Endothelial cell of umbilical vein (primary cell): Measurements from ENCODE around the gene KCNIP1. TPM values are rescaled to one million over a fixed set of nuclear protein-coding genes. Genes with fewer than 3 reads are reported as not detected.

Experiments used
- BruUV-seq: library from RNA; stranded (reverse); fragments of 400-500 nt; replicated peaks from 2 replicates; lab custom pipeline; 2021; lab: Mats Ljungman, UMichigan
- CTCF ChIA-PET: fragments of 300-600, 350-600 bp; sonication (Branson Sonifier 250); formaldehyde crosslinking; loops from one replicate; lab custom pipeline; 2021; ENCODE audit warnings: antibody characterized with exemption, inconsistent platforms; lab: Charles Lee
- POLR2A ChIA-PET: fragments of 300-600, 350-600 bp; sonication (Branson Sonifier 250); formaldehyde crosslinking; loops from one replicate; lab custom pipeline; 2021; ENCODE audit warnings: antibody characterized with exemption, inconsistent platforms; lab: Charles Lee
- DNase-seq: peaks from one replicate; pipeline ENCODE4 v3.0.0-alpha.2; 2011; ENCODE audit warnings: low read depth, low spot score
- FAIRE-seq: peaks from 2 replicates; lab custom pipeline; 2011; peaks lifted over from hg19 to GRCh38; lab: Jason Lieb, UNC
- H2AFZ ChIP-seq: 2 replicates; pipeline ENCODE4 v1.6.0; 2012; ENCODE audit warnings: low read depth, low read length, control low read depth, inconsistent platforms
- H3K27ac ChIP-seq: 2 replicates; pipeline ENCODE4 v1.5.1; 2011; ENCODE audit warnings: low read depth, mild to moderate bottlenecking, control low read depth, low read length, moderate library complexity; ENCODE audit not compliant: insufficient read depth
- H3K27me3 ChIP-seq, 2 experiments: 2 replicates each; pipeline versions ENCODE4 v1.6.0 to v1.6.1; 2011; ENCODE audit warnings: low read length in 2 of 2, mixed read lengths in 1 of 2; ENCODE audit not compliant: control insufficient read depth in 2 of 2, insufficient read depth in 2 of 2
- H3K36me3 ChIP-seq, 2 experiments: 2 replicates in 1 of 2; 3 replicates in 1 of 2; pipeline ENCODE4 v1.5.1; 2011; ENCODE audit warnings: low read length in 2 of 2, mild to moderate bottlenecking in 1 of 2, moderate library complexity in 1 of 2; ENCODE audit not compliant: control insufficient read depth in 2 of 2, insufficient read depth in 2 of 2; ENCODE audit errors: extremely low read depth in 1 of 2
- H3K4me1 ChIP-seq: 3 replicates; pipeline ENCODE4 v1.5.1; 2011; ENCODE audit warnings: mild to moderate bottlenecking, low read length; ENCODE audit not compliant: control insufficient read depth, insufficient read depth; ENCODE audit errors: extremely low read depth
- H3K4me2 ChIP-seq: 2 replicates; pipeline ENCODE4 v1.6.1; 2011; ENCODE audit warnings: low read length, control low read depth, mixed read lengths; ENCODE audit not compliant: insufficient read depth
- H3K4me3 ChIP-seq, 3 experiments: fragments of 200-600 bp in 1 of 3; sonication (generic), shearing (Covaris generic) in 1 of 3; replicated peaks in 1 of 3; 2 replicates each; pipeline ENCODE4 v1.5.1; 2011 to 2016; ENCODE audit warnings: control low read depth in 3 of 3, low read length in 3 of 3, mild to moderate bottlenecking in 2 of 3, inconsistent platforms in 1 of 3, low read depth in 1 of 3, moderate library complexity in 1 of 3; ENCODE audit not compliant: insufficient read depth in 1 of 3
- H3K79me2 ChIP-seq: 2 replicates; pipeline ENCODE4 v1.6.0; 2012; ENCODE audit warnings: low read length, inconsistent platforms; ENCODE audit not compliant: control insufficient read depth, insufficient read depth
- H3K9ac ChIP-seq: replicated peaks from 2 replicates; pipeline ENCODE3; 2011; ENCODE audit warnings: low read length, control low read depth; ENCODE audit not compliant: insufficient read depth; ENCODE audit errors: extremely low read depth
- H3K9me1 ChIP-seq: replicated peaks from 3 replicates; pipeline ENCODE4 v1.6.0; 2011; ENCODE audit warnings: mild to moderate bottlenecking, low read length; ENCODE audit not compliant: control insufficient read depth, insufficient read depth; ENCODE audit errors: extremely low read depth
- H3K9me3 ChIP-seq: replicated peaks from 2 replicates; pipeline ENCODE4 v1.5.1; 2012; ENCODE audit warnings: low read length, inconsistent platforms; ENCODE audit not compliant: control insufficient read depth, insufficient read depth
- H4K20me1 ChIP-seq: replicated peaks from 2 replicates; pipeline ENCODE3; 2011; ENCODE audit warnings: mild to moderate bottlenecking, low read length; ENCODE audit not compliant: control insufficient read depth, insufficient read depth; ENCODE audit errors: extremely low read depth
- EZH2 ChIP-seq: IDR thresholded peaks from 2 replicates; pipeline ENCODE4 v1.6.1; 2012; ENCODE audit warnings: borderline replicate concordance, low read depth, mild to moderate bottlenecking, moderate library complexity, low read length, inconsistent platforms; ENCODE audit not compliant: severe bottlenecking
- FOS ChIP-seq: IDR thresholded peaks from 2 replicates; pipeline ENCODE4 v1.6.1; 2011; ENCODE audit warnings: mild to moderate bottlenecking, low read length, moderate library complexity, borderline replicate concordance; ENCODE audit not compliant: insufficient read depth
- GATA2 ChIP-seq: IDR thresholded peaks from 2 replicates; pipeline ENCODE4 v1.7.0; 2011; ENCODE audit warnings: low read depth, mild to moderate bottlenecking, moderate library complexity, mixed read lengths, low read length; ENCODE audit not compliant: insufficient read length, insufficient read depth
- JUN ChIP-seq: IDR thresholded peaks from 2 replicates; pipeline ENCODE4 v1.6.1; 2011; ENCODE audit warnings: borderline replicate concordance, low read depth; ENCODE audit not compliant: insufficient read length, insufficient read depth
- MYC ChIP-seq: IDR thresholded peaks from one replicate; pipeline ENCODE4 v1.6.1; 2011; ENCODE audit warnings: mild to moderate bottlenecking, low read depth, low read length
- POLR2A ChIP-seq: IDR thresholded peaks from 2 replicates; pipeline ENCODE4 v1.6.1; 2012; ENCODE audit warnings: low read depth, mild to moderate bottlenecking, control low read depth, low read length
- POLR2AphosphoS5 ChIP-seq: IDR thresholded peaks from 2 replicates; pipeline ENCODE4 v1.6.1; 2012; ENCODE audit warnings: low read depth, mild to moderate bottlenecking, control low read depth, low read length, moderate library complexity; ENCODE audit not compliant: insufficient read depth
- dilution Hi-C: fragments of 300-500 bp; cut with MboI; formaldehyde crosslinking; loops from one replicate; pipeline ENCODE4 v1.15.0; 2019; ENCODE audit warnings: low sequenced_read_pairs; ENCODE audit not compliant: extremely low pct_ligation_motif_present
- intact Hi-C: fragments of 100-400 bp; cut with micrococcal nuclease; formaldehyde crosslinking; loops from one replicate; pipeline ENCODE4 v1.10.0; 2022
- polyA plus RNA-seq, 4 experiments: library from polyadenylated mRNA; depleted of rRNA in 3 of 4; stranded (reverse) in 3 of 4; unstranded in 1 of 4; fragments of >200 nt; gene quantifications; 2 replicates each; pipeline versions ENCODE4 v1.2.1 to v1.2.3, GENCODE V29; 2011 to 2012; ENCODE audit warnings: missing spikeins in 1 of 4
- total RNA-seq: library from RNA; stranded (reverse); gene quantifications from 2 replicates; pipeline ENCODE4 v1.2.3, GENCODE V29; 2021
- TF ChIP-seq, protein P1 (sequence below), 2 donors: IDR thresholded peaks; 1 replicate in 1 of 2; 2 replicates in 1 of 2; pipeline ENCODE4 v1.5.1; 2011; ENCODE audit warnings: low read length in 2 of 2, mild to moderate bottlenecking in 2 of 2, moderate library complexity in 2 of 2, control low read depth in 1 of 2, inconsistent platforms in 1 of 2, low read depth in 1 of 2; ENCODE audit not compliant: insufficient read depth in 1 of 2; ENCODE audit errors: extremely low read depth in 1 of 2
- TF ChIP-seq, protein P2 (sequence below): IDR thresholded peaks from 2 replicates; pipeline ENCODE4 v1.6.1; 2011; ENCODE audit not compliant: insufficient read depth, insufficient read length

KCNIP1 gene
- total and polyA plus RNA-seq, 2 donors (not counting 3 experiments of a cell fraction or from before 2014, with no cell fraction given) = 0.15 TPM; not detected in 1

GRCh38 chr5:170476704-170477103, 27.1 kb upstream of the KCNIP1 start:
- Histone ChIP-seq H3K27me3 (no peaks in the 10 kb centered on the region), H4K20me1 (no peaks in the 10 kb centered on the region), H3K4me2 (no peak overlapping the region), H3K27ac (no peak overlapping the region), H3K9me3 (no peaks in the 10 kb centered on the region), H3K9ac (no peak overlapping the region), H2AFZ (no peak overlapping the region), H3K79me2 (no peaks in the 10 kb centered on the region), H3K4me1 (peaks cover 6% of the 10 kb centered on the region), H3K9me1 (no peaks in the 10 kb centered on the region), H3K4me3 (no peak overlapping the region), H3K36me3 (no peaks in the 10 kb centered on the region)
- TF ChIP-seq POLR2A = no peak
- TF ChIP-seq GATA2 = no peak
- TF ChIP-seq EZH2 = no peak
- no peak for TF ChIP-seq JUN
- TF ChIP-seq, protein P1, sequence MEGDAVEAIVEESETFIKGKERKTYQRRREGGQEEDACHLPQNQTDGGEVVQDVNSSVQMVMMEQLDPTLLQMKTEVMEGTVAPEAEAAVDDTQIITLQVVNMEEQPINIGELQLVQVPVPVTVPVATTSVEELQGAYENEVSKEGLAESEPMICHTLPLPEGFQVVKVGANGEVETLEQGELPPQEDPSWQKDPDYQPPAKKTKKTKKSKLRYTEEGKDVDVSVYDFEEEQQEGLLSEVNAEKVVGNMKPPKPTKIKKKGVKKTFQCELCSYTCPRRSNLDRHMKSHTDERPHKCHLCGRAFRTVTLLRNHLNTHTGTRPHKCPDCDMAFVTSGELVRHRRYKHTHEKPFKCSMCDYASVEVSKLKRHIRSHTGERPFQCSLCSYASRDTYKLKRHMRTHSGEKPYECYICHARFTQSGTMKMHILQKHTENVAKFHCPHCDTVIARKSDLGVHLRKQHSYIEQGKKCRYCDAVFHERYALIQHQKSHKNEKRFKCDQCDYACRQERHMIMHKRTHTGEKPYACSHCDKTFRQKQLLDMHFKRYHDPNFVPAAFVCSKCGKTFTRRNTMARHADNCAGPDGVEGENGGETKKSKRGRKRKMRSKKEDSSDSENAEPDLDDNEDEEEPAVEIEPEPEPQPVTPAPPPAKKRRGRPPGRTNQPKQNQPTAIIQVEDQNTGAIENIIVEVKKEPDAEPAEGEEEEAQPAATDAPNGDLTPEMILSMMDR (IDR thresholded peaks at IDR 0.05; ENCODE audit: extremely low read depth in 1 of 2, insufficient read depth in 1 of 2, low read depth in 1 of 2, low read length in 2 of 2) = no peak
- TF ChIP-seq MYC = no peak
- no peak for TF ChIP-seq POLR2AphosphoS5
- TF ChIP-seq, protein P2, sequence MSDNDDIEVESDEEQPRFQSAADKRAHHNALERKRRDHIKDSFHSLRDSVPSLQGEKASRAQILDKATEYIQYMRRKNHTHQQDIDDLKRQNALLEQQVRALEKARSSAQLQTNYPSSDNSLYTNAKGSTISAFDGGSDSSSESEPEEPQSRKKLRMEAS = no peak
- TF ChIP-seq FOS = no peak
- intact Hi-C loops (no loop called here), dilution Hi-C loops (no loop called here)
- ChIA-PET CTCF (interaction anchor here (0.7 to 1.6 kb wide), 3 partner anchors 9 to 157 kb away, joined by 3 to 7 read pairs (median 5); no protein-coding TSS in a partner anchor), POLR2A (no interaction called here)
- BruUV-seq = no TSS peak
- no peak for FAIRE-seq
- DNase-seq = no peak
